Ishikawa (cell line): ENCODE measurements around the gene RPTOR.

Experiments
- CEBPB ChIP-seq: IDR thresholded peaks from 2 replicates; pipeline ENCODE4 v1.6.1; 2012
- CREB1 ChIP-seq: IDR thresholded peaks from 2 replicates; pipeline ENCODE4 v1.6.1; 2012; ENCODE audit warnings: low read depth
- EGR1 ChIP-seq: IDR thresholded peaks from 2 replicates; pipeline ENCODE4 v1.6.1; 2012
- EP300 ChIP-seq: IDR thresholded peaks from 2 replicates; pipeline ENCODE4 v1.6.1; 2012; ENCODE audit warnings: borderline replicate concordance
- FOXM1 ChIP-seq: IDR thresholded peaks from 2 replicates; pipeline ENCODE4 v1.6.1; 2012; ENCODE audit warnings: low read depth, borderline replicate concordance
- NFIC ChIP-seq: IDR thresholded peaks from 2 replicates; pipeline ENCODE4 v1.6.1; 2012
- RAD21 ChIP-seq: IDR thresholded peaks from 2 replicates; pipeline ENCODE4 v1.6.1; 2012; ENCODE audit warnings: low read depth
- TAF1 ChIP-seq: IDR thresholded peaks from 2 replicates; pipeline ENCODE4 v1.6.1; 2012; ENCODE audit warnings: low read depth, mild to moderate bottlenecking
- TCF12 ChIP-seq: IDR thresholded peaks from 2 replicates; pipeline ENCODE4 v1.6.1; 2012; ENCODE audit warnings: low read depth
- TEAD4 ChIP-seq: IDR thresholded peaks from 2 replicates; pipeline ENCODE4 v1.6.1; 2012
- YY1 ChIP-seq: IDR thresholded peaks from 2 replicates; pipeline ENCODE4 v1.6.1; 2012; ENCODE audit warnings: low read depth
- ZBTB7A ChIP-seq: IDR thresholded peaks from 2 replicates; pipeline ENCODE4 v1.6.1; 2012; ENCODE audit warnings: low read depth
- TF ChIP-seq, protein P1 (sequence below): IDR thresholded peaks from 2 replicates; pipeline ENCODE4 v1.6.1; 2012; ENCODE audit warnings: low read depth, mild to moderate bottlenecking
- TF ChIP-seq, protein P2 (sequence below): IDR thresholded peaks from 2 replicates; pipeline ENCODE4 v1.6.1; 2012
- TF ChIP-seq, protein P3 (sequence below): IDR thresholded peaks from 2 replicates; pipeline ENCODE4 v1.6.1; 2012

RPTOR gene

GRCh38 chr17:80794281-80795089, 249.8 kb downstream of the RPTOR start:
- no peak for TF ChIP-seq TCF12

DNA sequence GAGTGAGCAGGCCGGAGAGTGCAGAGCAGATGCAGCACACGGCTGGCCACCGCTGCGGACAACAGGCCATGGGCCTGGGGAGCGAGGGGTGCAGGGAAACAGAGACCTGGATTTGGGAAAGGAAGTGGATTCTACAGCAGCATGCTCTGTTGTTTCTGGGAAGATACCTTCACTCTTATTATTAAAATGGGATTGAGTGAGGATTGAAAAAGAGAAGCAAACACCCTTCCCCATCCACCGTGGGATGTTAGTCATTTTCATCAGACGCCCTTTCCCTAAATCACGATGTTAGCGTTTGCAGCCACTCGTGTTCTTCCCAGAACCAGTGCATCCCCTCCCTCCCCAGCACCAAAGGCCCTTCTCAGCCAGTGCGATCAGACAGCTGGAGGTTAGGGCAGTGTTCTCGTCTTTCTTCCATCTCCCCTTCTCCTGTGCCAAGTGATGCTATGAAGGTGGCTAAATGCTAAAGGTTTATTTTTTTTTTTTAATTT, 250.5 kb downstream of the RPTOR start:
- TF ChIP-seq EP300 = no peak
- no peak for TF ChIP-seq FOXM1
- TF ChIP-seq NFIC = no peak
- no peak for TF ChIP-seq CREB1

DNA sequence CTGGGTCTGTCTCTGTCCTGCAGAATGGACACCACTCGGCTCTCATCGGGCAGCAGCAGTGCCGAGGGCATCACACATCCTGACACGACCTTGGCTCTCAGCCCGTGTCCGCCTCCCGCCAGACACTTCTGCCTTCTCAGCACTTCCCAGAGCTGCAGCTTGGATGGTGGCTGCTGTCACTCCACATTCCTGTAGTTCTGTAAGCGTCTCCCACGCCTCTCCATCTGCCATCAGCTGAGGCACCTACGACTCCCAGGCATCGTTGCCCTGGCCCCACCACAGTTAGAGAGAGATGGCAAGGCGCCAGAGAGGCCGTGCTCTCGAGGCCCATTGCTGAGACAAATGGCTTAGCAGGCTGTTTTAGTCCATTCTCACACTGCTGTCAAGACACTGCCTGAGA, 251.1 kb downstream of the RPTOR start:
- TF ChIP-seq YY1 = no peak
- TF ChIP-seq RAD21 = no peak
- no peak for TF ChIP-seq TEAD4
- TF ChIP-seq EP300 = no peak
- no peak for TF ChIP-seq CEBPB
- TF ChIP-seq, protein P1, sequence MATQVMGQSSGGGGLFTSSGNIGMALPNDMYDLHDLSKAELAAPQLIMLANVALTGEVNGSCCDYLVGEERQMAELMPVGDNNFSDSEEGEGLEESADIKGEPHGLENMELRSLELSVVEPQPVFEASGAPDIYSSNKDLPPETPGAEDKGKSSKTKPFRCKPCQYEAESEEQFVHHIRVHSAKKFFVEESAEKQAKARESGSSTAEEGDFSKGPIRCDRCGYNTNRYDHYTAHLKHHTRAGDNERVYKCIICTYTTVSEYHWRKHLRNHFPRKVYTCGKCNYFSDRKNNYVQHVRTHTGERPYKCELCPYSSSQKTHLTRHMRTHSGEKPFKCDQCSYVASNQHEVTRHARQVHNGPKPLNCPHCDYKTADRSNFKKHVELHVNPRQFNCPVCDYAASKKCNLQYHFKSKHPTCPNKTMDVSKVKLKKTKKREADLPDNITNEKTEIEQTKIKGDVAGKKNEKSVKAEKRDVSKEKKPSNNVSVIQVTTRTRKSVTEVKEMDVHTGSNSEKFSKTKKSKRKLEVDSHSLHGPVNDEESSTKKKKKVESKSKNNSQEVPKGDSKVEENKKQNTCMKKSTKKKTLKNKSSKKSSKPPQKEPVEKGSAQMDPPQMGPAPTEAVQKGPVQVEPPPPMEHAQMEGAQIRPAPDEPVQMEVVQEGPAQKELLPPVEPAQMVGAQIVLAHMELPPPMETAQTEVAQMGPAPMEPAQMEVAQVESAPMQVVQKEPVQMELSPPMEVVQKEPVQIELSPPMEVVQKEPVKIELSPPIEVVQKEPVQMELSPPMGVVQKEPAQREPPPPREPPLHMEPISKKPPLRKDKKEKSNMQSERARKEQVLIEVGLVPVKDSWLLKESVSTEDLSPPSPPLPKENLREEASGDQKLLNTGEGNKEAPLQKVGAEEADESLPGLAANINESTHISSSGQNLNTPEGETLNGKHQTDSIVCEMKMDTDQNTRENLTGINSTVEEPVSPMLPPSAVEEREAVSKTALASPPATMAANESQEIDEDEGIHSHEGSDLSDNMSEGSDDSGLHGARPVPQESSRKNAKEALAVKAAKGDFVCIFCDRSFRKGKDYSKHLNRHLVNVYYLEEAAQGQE = no peak
- TF ChIP-seq CREB1 = no peak

GRCh38 chr17:80796430-80796861, 251.8 kb downstream of the RPTOR start:
- no peak for TF ChIP-seq CEBPB
- no peak for TF ChIP-seq EGR1

DNA sequence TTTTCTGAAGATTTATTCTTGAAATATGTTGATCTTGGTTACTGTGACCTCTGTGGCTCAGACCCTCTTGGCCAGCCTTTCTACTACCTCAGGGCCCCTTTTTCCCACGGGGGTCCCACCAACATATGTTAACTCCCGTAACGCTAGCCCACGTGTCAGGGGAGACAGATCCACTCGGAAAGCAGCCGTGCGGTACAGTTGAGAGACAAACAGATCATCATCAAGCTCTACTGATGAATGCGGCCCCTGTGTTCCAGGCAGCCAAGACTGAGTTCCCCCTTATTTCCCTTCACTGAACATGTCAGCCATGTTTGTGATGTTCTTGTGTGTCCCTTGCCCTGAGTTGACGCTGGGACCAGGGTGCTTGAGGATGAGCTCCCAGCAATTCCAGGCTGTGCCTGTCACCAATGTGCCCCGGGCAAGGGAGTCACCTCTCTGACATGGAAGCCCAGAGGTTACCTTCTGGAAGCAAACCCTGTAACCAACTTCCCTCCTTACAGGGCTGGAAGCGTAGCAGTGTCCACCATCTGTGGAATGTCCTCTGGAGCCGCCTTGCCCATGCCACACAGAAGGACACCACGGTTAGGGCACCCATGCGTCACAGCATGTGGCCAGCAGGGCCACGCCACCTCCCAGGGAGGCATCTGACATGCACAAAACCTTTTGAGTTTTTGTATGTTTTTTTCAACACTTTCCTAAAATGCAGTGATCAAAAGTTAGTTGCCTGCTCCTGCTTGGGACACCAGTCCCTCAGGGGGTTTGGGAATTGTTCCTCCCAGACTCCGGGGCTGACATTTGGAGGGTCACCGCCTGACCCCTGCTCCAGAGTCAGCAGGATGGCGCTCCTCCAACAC, 253.3 kb downstream of the RPTOR start:
- no peak for TF ChIP-seq TAF1
- TF ChIP-seq NFIC = no peak
- TF ChIP-seq, protein P2, sequence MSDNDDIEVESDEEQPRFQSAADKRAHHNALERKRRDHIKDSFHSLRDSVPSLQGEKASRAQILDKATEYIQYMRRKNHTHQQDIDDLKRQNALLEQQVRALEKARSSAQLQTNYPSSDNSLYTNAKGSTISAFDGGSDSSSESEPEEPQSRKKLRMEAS = no peak
- no peak for TF ChIP-seq CREB1
- TF ChIP-seq RAD21 = no peak
- no peak for TF ChIP-seq EP300
- no peak for TF ChIP-seq CEBPB
- no peak for TF ChIP-seq EGR1
- no peak for TF ChIP-seq TEAD4
- TF ChIP-seq, protein P1 = no peak
- TF ChIP-seq YY1 = no peak

DNA sequence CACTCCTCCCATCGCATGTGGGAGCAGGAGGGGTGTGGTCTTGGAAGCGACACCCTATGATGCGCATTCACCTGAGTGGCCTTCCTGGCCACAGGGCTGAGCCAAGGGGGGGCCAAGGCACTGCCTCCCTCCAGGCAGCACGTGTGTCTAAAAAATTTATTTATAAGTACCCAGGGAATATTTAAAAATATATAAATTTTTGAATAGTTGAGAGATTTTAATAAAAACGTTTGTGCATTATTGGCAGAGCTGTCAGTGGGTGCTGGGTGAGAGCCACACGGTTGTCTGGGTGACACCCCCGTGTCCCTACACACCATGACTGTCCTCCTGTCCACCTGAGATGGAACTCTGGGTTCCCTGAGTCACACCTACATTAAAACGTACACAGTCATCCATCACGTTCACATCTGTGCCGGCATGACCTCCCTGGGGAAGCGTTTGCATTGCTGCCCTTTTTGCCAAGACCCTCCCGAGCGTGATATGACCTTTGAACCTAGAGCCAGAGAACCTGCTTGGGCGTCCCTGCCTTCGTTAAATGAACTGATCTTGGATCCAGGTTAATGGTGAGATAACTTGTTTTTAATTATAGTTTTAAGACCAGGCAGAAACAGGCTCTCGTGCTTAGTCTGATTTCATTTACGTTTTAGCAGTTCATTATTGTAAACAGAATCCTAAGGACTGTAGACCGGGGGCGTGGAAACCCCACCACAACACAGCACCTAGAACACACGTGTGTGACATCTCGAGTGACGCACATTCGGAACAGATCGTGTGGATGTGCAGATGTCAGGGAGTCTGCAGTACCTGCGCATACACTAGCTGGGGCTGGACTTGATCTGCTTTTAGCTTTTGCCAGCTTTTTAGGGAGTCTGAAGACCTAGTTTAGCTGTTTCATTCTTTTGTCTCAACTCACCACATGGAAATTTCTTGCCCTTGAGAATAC, 254.2 kb downstream of the RPTOR start:
- TF ChIP-seq CEBPB (no peak), FOXM1 (no peak), CREB1 (no peak), TCF12 (no peak), RAD21 (no peak), ZBTB7A (no peak), NFIC (no peak), TEAD4 (no peak), EP300 (no peak), YY1 (no peak), EGR1 (no peak), TAF1 (no peak)
- TF ChIP-seq, protein P2 = no peak
- TF ChIP-seq, protein P1 = no peak
- TF ChIP-seq, protein P3, sequence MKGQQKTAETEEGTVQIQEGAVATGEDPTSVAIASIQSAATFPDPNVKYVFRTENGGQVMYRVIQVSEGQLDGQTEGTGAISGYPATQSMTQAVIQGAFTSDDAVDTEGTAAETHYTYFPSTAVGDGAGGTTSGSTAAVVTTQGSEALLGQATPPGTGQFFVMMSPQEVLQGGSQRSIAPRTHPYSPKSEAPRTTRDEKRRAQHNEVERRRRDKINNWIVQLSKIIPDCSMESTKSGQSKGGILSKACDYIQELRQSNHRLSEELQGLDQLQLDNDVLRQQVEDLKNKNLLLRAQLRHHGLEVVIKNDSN = no peak
